GM18517 (cell line): ENCODE data around the gene UBE2L6.
"Not testable (repeated sequence)": the region's sequence is repeated elsewhere in the genome, so short reads cannot be mapped to it uniquely, and the experiment has no call there.

Source experiments
- ATAC-seq: cut with Tn5 transposase; IDR thresholded peaks from one replicate; pipeline ENCODE4 v1.9.1; 2021; ENCODE audit warnings: mild to moderate bottlenecking, moderate library complexity; ENCODE audit not compliant: unreplicated experiment

UBE2L6 gene

DNA sequence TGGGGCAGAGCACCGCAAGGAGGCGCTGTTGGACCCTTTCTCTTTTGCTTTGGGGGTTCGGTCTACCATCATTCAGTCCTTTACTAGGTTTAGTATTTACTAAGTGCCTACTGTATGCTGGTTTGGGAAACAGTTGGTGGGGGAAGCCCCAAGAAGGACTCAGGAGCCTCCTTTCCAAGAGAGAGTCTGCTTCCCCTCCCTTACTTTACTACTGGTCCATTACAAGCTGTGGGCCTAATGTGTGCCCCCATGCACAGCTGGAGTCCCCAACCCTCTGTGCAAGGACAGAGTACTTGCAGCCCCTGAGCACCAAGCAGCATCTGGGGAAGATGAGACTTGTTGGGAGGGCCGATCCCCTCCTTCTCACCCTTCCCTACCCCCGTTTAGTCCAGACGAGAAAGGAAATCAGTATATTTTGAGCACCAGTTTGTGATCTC is 876 bp upstream of the UBE2L6 start:
- ATAC-seq: peak; percentile 73

DNA sequence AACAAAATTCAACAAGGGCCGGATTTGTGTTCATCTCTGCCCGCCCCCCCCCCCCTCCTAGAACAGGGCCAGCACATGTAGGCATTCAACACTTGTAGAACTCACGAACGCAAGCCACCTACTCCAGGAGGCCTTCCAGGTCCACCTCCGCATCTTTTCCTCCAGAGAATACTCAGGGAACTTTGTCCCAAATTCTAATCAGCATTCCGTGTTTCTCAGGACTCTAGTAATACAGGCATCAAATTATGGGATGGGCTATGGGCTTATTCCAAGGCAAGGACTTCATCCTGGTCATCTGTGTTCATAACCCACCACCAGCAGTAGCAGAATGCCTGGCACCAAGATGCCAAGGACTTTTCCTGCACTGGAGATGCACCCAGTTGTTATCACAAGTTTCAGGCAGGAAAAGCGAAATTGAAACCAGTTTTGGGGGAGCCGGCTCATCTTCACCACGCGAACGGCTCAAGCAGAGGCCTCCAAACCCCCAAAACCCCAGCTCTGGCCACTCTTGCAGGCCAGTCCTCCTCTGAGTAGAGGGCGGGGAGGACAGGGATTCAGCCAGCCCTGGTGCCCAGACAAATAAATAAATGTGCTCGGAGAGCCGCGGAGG is 462 bp downstream of the UBE2L6 start:
- ATAC-seq: no peak

DNA sequence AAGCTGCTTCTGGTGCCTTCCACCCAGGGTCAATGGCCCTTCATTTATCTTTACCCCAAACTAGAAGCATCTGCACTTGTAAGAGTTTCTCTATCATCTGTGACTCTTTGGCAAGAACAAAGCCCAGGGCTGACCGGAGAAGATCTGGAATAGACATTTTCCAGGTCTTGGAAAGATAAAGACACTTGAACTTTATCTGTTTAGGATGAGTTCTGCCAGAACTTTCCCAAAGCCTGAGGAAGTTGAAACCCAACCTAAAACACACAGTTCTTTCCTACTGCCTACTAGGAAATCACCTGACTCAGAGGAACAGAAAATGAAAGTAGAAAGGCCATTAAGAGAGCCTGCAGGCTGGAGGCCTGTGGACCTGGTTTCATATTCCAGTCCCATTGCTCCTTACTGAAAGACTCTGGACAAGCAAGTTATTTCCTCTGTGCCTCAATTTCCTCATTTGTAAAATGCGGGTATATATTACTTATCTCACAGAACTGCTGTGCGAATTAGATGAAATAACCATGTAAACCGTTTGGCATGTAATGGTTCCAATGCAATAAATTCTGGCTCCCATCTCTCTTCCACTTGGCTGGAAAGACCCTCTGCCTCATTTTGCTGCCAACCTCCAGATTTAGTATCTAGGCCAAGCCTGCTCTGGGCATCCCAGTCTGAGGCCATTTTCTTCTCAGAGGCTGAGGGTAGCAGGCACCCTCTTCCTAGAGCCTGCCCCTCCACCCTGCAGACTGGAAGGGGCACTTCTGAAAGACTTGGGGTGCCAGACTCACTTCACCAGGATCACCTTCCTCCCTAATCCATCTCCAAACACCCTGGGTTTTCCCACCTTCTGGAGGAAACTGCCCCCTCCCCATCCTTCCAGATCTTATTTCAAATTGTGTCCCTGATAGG is 1.2 kb downstream of the UBE2L6 start:
- ATAC-seq: peak; percentile 70

GRCh38 chr11:57562596-57562995 is 4.9 kb downstream of the UBE2L6 start:
- ATAC-seq: no peak

GRCh38 chr11:57560146-57560545 is 7.3 kb downstream of the UBE2L6 start:
- ATAC-seq: no peak

- ATAC-seq: no peak
These were observed 11.4 kb downstream of the UBE2L6 start for GRCh38 chr11:57556041-57556440.

GRCh38 chr11:57555393-57555792 is 12.1 kb downstream of the UBE2L6 start:
- no peak for ATAC-seq

DNA sequence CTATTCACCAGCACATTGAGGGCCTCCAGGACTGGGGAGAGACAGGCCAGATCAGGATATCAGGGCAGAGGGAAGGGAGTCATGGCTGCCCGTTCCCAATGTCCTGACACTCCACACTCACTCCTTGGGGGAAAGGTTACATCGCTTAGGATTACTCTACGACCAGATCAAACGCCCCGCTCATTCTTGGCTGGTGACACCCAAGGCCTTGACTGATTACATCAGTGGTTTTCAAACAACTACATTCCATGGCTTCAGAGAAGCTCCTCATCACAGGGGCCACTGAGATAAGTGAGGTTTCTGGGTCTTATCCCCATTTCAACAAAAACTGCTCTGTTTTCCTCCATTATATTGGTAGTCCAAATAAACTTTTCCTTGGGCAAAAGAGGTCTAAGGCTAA is 15.0 kb downstream of the UBE2L6 start:
- ATAC-seq: no peak

DNA sequence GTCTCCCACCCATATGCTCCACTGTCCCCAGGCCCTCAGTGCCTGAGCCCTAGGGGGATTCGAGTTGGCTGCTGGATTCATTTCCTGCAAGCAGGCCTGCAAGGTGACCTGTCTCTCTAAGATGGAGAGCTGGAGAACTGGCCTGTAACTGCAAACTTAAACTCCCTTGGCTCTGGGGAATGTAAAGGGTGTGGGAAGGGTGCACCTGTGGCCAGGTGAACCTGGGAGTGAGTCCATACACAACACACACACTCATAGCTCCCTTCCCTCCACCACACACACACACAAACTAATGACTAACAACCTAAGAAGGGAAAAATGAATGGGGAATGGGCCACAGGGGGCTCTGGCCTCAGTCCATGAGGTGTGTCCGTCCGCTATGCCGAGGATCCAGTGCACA is 15.5 kb downstream of the UBE2L6 start:
- no peak for ATAC-seq

DNA sequence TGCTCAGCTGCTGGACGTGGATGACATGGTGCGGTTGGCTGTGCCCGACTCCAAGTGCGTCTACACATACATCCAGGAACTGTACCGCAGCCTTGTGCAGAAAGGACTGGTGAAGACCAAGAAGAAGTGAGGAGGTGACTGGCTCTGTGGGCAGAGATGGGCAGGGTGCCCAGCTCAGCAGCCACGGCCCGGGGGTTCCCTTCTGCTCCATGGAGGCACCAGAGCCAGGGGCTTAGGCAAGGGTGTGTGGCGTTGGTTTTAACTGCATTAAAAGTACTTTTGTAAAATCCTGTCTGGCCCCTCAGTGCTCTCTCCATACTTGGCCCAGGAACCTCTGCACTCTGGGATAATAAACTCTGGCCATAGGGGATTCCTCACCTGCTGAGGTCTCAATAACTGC is 17.5 kb downstream of the UBE2L6 start:
- ATAC-seq: no peak

- ATAC-seq: peak; percentile 86
These were observed 19.6 kb downstream of the UBE2L6 start for GRCh38 chr11:57547854-57548377.

DNA sequence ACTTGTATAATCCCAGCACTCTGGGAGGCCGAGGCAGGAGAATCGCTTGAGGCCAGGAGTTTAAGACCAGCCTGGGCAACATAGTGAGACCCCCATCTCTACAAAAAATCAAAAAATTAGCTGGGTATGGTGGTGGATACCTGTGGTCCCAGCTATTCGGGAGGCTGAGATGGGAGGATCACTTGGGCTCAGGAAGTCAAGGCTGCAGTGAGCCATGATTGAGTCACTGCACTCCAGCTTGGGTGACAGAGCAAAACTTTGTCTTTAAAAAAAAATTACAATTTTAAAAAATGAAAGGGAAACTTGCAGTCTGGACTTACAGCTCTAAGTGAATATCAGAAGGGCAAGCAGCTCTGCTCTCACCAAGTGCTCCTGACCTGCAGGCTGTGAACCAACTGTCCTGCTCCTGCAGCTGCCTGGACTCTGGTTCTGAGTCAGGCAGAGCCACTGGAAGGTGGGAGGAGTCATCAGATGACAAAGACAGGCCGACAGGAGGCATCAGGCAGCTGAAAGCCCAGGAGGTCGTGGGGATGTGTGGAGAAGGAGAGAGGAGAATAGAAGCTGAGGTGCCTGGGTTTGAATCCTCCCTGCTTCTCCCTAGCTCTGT is 20.5 kb downstream of the UBE2L6 start:
- ATAC-seq: peak; percentile 69

- ATAC-seq: no peak
These were observed 21.0 kb downstream of the UBE2L6 start for GRCh38 chr11:57546451-57546850.

GRCh38 chr11:57545883-57546282 is 21.6 kb downstream of the UBE2L6 start:
- no peak for ATAC-seq

DNA sequence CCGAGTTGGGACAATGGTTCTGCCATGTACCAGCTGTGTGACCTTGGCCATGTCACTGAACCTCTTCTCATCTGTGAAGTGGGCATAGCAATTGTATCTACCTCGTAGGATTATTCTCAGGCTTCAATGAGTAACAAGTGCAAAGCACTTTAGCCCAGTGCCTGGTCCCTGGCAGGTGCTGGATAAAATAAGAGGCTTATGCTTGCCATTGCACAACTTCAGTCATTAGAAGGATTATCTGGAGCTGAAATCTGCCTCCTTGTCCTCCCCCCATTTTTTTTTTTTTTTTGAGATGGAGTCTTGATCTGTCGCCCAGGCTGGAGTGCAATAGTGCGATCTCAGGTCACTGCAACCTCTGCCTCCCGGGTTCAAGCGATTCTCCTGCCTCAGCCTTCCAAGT is 22.9 kb downstream of the UBE2L6 start:
- no peak for ATAC-seq

GRCh38 chr11:57543593-57543992 is 23.9 kb downstream of the UBE2L6 start:
- no peak for ATAC-seq

- no peak for ATAC-seq
These were observed 24.9 kb downstream of the UBE2L6 start for GRCh38 chr11:57542582-57542981.

DNA sequence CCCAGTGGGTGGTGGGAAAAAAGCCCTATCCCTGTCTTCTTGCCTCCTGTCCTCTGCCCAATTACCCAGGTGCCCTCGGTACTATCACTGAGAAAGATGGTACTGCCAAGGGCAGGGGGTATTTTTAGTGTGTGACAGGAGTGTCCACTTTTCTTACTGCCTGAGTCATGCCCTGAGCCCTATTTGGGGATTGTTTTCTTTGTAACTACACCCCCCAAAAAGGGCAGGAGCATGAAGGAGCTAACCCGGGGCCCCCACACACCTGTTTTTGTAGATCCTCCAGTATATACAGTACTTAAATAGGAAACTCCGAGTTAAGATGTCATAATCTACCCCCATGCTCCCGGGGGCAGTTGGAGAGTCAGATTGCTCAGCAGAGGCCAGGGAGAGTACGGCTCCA is 26.3 kb downstream of the UBE2L6 start:
- ATAC-seq: no peak

DNA sequence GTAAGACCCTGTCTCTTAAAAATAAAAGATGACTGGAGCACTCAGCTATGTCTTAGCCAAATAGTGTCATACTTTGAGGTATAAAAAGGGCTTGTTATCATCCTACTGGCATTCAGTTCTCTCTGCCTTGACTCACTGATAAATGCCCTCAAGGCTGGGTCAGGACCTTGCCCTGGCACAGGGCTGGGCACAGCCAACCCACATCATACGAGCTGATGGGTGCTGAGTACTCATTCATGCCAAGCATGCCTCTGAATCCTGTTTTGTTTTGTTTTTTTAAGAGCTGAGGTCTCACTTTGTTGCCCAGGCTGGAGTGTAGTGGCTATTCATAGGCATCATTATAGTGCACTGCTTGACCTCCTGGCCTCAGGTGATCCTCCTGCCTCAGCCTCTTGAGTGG is 28.1 kb downstream of the UBE2L6 start:
- no peak for ATAC-seq

DNA sequence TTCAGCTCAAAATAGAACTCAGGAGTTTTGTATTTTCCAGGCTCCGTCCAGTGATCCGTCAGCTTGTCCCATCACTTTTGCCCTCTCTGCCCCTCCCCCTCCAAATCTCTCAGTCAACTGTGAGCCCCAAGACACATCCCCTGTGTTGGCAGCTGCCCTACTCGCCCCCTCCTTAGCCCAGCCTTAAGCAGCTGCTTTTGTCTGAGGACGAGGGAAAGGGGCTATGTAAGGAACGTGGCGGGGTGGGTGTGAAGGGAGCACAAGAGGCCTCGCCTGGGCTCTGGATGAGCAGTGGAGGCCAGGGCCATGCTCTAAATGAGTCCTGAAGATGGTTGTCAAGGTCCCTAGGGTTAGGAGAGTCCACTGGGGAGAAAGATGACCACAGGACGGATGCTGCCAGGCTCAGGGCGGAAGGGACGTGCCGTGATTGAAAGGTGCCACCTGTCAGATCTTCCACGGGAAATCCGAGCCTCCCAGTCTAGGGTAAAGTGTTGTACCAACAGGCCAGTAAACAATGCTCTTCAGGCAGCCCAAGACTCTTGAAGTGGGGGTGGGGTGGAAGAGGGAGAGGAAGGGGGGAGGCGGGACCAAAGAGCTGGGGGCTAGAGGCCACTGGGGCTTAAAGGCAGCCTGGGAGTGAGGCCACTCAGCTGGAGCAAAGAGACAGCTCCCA is 30.4 kb downstream of the UBE2L6 start, which contains the start of gene SMTNL1:
Gene SMTNL1, plus strand, starts transcription at position 649 of the 673 bp plus-strand sequence. CDS start 5,048 bp downstream, outside the sequence.
- ATAC-seq: no peak

- not testable (repeated sequence) for ATAC-seq
These were observed 33.0 kb downstream of the UBE2L6 start for GRCh38 chr11:57534449-57534848.
